Immature natural killer cell (primary cell): ENCODE measurements around the gene PIEZO1. TPM values are rescaled to one million over a fixed set of nuclear protein-coding genes. Genes with fewer than 3 reads are reported as not detected.
A peak's percentile ranks its signal among the peaks of the same experiment; 100 is the strongest.

Experiments
- DNase-seq, 3 donors: peaks; one replicate each; pipeline ENCODE4 v3.0.0; 2022; ENCODE audit warnings: mixed read lengths in 1 of 3
- H3K27ac Mint-ChIP-seq, 6 donors: one replicate each; pipeline ENCODE4 v1.8.0; 2020; ENCODE audit warnings: mixed read lengths in 6 of 6, mild to moderate bottlenecking in 5 of 6, inconsistent platforms in 4 of 6, moderate library complexity in 3 of 6
- H3K27me3 Mint-ChIP-seq, 3 donors: one replicate each; pipeline ENCODE4 v1.8.0; 2020 to 2021; ENCODE audit warnings: low read depth in 3 of 3, mild to moderate bottlenecking in 3 of 3, mixed read lengths in 3 of 3, moderate library complexity in 3 of 3, inconsistent platforms in 1 of 3
- H3K36me3 Mint-ChIP-seq, 3 donors: one replicate each; pipeline ENCODE4 v1.8.0; 2020; ENCODE audit warnings: mixed read lengths in 3 of 3, inconsistent platforms in 2 of 3, mild to moderate bottlenecking in 2 of 3
- H3K4me1 Mint-ChIP-seq, 2 donors: one replicate each; pipeline ENCODE4 v1.8.0; 2020; ENCODE audit warnings: inconsistent platforms in 2 of 2, mild to moderate bottlenecking in 2 of 2, mixed read lengths in 2 of 2, moderate library complexity in 1 of 2
- H3K4me3 Mint-ChIP-seq, 5 donors: one replicate each; pipeline ENCODE4 v1.8.0; 2020; ENCODE audit warnings: mild to moderate bottlenecking in 5 of 5, mixed read lengths in 5 of 5, inconsistent platforms in 3 of 5, moderate library complexity in 3 of 5
- H3K9me3 Mint-ChIP-seq, 6 donors: one replicate each; pipeline ENCODE4 v1.8.0; 2020; ENCODE audit warnings: mild to moderate bottlenecking in 6 of 6, mixed read lengths in 6 of 6, inconsistent platforms in 4 of 6, moderate library complexity in 3 of 6
- polyA plus RNA-seq, 3 donors: library from polyadenylated mRNA; unstranded; fragments of 300-500 nt; fragmentation: Illumina TruSeq; gene quantifications; one replicate each; pipeline ENCODE4 v1.2.3, GENCODE V29; 2021

The PIEZO1 gene
- polyA plus RNA-seq, 3 donors from 2014 or later = 5.2 to 41.2 (median 13.1) TPM

DNA sequence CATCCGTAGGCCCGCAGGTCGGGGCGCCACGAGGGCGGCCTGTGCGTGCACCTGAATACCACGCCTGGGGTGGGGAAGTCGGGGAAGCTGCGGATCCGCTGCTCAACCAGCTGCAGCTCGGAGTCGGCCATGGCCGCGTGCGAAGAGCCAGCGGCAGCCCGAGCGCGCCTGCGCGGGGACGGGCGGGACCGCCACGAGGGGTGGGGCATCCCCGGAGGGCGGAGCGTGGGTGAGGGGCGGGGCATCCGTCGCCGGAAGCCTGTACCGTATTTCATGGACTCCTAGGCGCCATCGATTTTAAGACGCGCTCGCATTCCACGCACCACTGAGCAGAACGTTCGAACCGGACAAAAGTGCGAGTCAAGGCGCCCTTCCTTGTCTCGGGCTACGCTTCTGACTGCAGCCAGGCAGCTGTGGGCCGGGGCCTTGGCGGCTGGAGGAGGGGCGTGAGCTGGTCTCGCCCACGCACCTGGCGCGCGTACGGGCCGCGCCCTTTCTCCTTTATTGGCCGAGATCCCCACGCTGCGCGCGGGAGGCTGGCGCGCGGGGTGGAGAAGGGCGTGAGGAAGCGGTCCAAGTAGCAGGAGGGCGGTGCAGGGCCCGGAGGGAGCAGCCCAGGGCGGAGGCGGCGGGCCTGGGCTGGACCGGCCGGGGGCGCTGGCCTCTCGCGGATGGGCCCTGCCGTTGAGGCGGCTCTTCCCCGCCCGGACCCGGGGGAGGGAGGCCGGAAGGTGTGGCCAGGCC, 26.9 kb upstream of the PIEZO1 start, which contains the start of gene APRT:
APRT (minus strand) TSS at position 160 of the 744 bp plus-strand sequence; CDS start at position 131, 29 bp downstream.
- H3K4me3 Mint-ChIP-seq = peak within 1 kb of the TSS; percentile 87 to 98 (median 95)
- peaks cover 0 to 6% (median 2%) of the 10 kb centered on the region in 3 donors for H3K27me3 Mint-ChIP-seq
- DNase-seq = peak; percentile 96 to 97 (median 96)

DNA sequence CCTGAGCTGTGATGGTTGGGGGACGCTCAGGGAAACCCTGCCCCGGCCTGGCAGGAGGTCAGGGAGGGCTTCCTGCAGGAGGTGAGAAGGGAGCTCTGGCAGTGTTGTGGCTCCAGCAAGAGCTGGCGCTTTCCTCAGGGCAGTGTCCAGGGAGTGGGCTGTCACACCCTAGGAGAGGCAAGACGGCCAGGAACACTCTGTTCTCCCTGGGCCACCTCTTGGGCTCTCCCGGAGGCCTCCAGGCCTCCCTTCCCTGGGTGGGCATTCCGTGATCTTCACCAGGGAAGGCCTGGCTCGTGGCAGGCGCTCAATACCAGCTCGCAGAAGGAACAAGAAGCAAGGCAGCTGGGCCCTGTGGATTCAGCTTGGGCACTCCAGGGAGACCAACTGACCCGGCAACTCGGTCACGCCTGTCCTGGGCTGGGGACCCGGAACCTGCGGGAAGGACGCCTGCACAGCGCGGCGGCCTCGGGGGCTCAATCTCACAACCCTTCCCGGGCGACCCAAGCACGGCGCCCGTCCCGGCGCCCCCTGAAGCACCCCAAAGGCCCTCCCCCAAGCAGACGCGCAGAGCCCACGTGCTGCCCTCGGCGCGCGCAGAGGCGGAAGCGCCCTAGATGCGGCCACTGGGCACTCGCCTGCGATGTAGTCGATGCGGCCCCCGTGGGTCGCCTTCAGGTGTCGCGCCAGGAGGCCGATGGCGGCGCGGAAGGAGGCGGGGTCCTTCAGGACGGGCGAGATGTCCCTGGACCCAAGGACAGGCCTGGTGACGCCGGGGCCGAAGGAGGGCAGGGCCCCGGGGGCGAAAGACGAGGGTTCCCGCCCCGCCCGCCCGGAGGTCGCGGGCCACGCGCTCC, 26.1 kb upstream of the PIEZO1 start:
- no peaks in the 10 kb centered on the region for H3K9me3 Mint-ChIP-seq

More for the DNA sequence above, 26.9 kb upstream of the PIEZO1 start, which contains the start of gene APRT:
- Mint-ChIP-seq H3K4me1 (peaks cover 0 to 20% of the 10 kb centered on the region in 2 donors), H3K9me3 (no peaks in the 10 kb centered on the region), H3K27ac (peak within 1 kb of the TSS; percentile 83 to 97 (median 94)), H3K36me3 (no peaks in the 10 kb centered on the region)

DNA sequence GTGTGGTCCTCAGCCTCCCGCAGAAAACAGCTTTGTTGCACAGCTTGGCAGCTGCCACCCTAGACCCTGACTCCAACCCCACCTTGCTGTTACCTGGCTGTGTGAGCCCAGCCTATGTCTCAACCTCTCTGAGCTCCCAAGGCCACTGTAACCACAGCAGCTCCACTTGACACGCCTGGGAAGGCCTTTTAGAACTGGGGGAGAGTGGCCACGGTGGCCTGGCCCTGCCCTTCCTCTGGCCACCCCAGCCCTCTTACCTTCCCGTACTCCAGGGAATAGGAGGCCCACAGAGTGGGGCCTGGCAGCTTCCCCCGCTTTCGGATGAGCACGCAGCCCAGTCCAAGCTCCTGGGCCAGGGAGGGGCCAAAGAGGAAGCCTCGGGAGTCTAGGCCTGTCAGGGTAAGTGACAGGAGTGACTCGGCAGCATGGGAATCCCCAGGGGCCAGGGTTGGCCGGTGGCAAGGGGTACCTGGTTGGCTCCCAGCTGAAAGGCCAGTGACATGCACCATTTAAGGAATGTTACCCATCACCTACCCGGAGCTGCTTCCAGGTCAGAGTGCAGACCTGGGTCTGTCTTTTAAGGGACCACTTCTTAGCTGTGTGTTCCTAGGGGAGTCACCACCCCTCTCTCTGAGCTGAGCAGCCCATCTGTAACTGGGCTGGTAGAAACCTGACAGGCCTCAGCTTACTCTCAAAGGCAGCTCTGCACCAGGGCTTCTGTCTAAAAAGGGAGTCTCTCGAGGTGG, 25.3 kb upstream of the PIEZO1 start:
- Mint-ChIP-seq H3K4me1 (peaks cover 0 to 20% of the 10 kb centered on the region in 2 donors), H3K4me3 (peak overlapping the region; percentile 86 to 95 (median 87)), H3K36me3 (no peaks in the 10 kb centered on the region), H3K27me3 (peaks cover 0 to 6% (median 2%) of the 10 kb centered on the region in 3 donors), H3K27ac (peak overlapping the region in 2 of 6 donors; percentile 60 to 71), H3K9me3 (no peaks in the 10 kb centered on the region)
- DNase-seq = no peak

More for the DNA sequence above, 26.1 kb upstream of the PIEZO1 start:
- H3K4me3 Mint-ChIP-seq = peak overlapping the region; percentile 86 to 95 (median 87)
- peak; percentile 70 to 78 (median 74) for DNase-seq
- H3K27ac Mint-ChIP-seq = peak overlapping the region; percentile 60 to 92 (median 87)
- peaks cover 0 to 6% (median 2%) of the 10 kb centered on the region in 3 donors for H3K27me3 Mint-ChIP-seq
- H3K4me1 Mint-ChIP-seq = peaks cover 0 to 20% of the 10 kb centered on the region in 2 donors
- H3K36me3 Mint-ChIP-seq = no peaks in the 10 kb centered on the region

DNA sequence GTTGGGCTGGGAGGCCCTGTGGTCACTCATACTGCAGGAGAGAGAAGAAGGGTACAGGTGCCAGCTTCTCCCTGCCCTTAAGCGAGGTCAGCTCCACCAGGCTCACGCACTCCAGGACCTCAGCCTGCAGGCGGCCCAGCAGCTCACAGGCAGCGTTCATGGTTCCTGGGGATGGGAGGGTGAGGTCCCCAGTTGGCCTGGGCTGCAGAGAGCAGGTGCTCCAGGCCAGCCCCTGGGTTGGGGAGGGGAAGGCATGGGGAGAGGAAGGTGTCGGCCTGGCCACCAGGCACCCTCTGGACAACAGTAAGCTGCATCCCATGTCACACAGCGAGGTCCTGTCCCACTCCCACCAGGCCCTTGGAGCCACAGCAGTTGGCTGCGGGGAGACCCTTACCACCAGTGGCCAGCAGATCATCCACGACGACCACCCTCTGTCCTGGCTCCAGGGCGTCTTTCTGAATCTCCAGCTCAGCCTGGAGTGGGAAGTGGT, 24.7 kb upstream of the PIEZO1 start:
- Mint-ChIP-seq H3K36me3 (no peaks in the 10 kb centered on the region), H3K4me1 (peaks cover 0 to 20% of the 10 kb centered on the region in 2 donors), H3K27me3 (peaks cover 0 to 4% (median 2%) of the 10 kb centered on the region in 3 donors), H3K9me3 (no peaks in the 10 kb centered on the region), H3K4me3 (peak overlapping the region in 1 of 5 donors; percentile 27), H3K27ac (no peak overlapping the region)
- DNase-seq = no peak

DNA sequence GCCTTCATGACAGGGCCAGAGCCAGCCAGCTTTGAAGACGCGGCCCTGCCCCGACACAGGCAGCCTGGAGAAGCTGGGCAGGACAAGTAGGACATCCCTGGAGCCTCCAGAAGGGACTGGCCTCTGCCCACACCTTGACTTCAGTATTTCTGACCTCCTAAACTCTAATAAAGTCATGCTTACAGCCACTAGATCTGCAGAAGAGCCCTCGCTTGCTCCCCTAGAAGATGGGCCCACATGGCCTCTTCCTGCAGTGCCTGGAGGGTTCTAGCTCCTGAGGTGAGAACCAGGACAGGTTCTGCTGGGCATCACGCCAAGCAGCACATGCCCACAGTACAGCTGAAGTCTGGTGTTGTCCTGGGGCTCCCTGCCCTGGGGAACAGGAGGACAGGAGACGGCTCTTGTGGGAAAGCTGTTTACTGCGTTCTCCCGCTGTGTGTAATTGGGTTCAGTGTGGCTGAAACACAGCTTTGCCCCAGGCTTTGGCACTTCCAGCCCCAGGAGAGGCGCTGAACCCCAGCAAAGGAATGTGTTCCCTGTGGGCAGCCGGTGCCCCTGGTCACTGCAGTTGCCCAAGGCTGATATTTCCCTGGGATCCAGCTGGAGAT, 24.2 kb upstream of the PIEZO1 start:
- H3K9me3 Mint-ChIP-seq = no peaks in the 10 kb centered on the region
- H3K4me1 Mint-ChIP-seq = peaks cover 0 to 22% of the 10 kb centered on the region in 2 donors
- H3K27ac Mint-ChIP-seq = no peak overlapping the region
- H3K4me3 Mint-ChIP-seq = peak overlapping the region in 2 of 5 donors; percentile 25 to 27
- no peaks in the 10 kb centered on the region for H3K36me3 Mint-ChIP-seq
- DNase-seq = no peak
- peaks cover 0 to 6% (median 2%) of the 10 kb centered on the region in 3 donors for H3K27me3 Mint-ChIP-seq

DNA sequence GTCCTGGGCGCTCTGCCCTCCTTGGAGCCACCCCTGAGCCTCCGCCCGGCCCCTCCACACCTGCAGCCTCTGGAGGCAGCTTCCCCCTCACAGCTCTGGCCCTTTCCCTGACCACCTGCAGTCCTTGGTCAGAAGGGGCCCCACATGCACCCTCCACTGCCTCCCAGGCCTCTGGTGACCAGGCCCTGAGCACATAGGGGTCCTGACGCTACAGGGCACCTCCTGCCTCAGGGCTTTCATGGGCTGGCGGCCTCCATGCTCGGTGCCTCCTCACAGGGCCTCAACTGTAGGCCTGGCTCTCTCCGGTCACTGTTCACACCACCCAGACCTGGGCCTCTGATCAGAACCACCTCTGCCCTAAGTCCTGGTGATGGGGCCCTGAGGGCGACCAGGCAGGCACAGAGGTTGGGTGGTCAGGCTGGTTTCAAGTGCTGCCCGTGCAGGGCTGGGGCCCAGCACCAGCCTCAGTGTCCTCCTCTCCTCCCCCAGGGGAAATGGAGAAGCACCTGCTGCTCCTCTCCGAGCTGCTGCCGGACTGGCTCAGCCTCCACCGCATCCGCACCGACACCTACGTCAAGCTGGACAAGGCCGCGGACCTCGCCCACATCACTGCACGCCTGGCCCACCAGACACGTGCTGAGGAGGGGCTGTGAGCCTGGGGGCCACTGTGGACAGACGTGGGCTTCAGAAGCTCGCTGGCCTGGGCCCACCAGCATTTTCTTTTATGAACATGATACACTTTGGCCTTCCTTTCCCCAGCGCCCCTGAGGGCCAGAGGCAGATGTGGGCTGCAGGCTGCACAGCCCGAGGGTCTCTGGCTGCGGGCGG, 22.8 kb upstream of the PIEZO1 start:
- no peak for DNase-seq
- H3K4me1 Mint-ChIP-seq = peaks cover 0 to 24% of the 10 kb centered on the region in 2 donors
- H3K27ac Mint-ChIP-seq = peak overlapping the region in 1 of 6 donors; percentile 23
- no peaks in the 10 kb centered on the region for H3K36me3 Mint-ChIP-seq
- H3K4me3 Mint-ChIP-seq = no peak overlapping the region
- peaks cover 4 to 13% (median 5%) of the 10 kb centered on the region in 3 donors for H3K27me3 Mint-ChIP-seq
- no peaks in the 10 kb centered on the region for H3K9me3 Mint-ChIP-seq

DNA sequence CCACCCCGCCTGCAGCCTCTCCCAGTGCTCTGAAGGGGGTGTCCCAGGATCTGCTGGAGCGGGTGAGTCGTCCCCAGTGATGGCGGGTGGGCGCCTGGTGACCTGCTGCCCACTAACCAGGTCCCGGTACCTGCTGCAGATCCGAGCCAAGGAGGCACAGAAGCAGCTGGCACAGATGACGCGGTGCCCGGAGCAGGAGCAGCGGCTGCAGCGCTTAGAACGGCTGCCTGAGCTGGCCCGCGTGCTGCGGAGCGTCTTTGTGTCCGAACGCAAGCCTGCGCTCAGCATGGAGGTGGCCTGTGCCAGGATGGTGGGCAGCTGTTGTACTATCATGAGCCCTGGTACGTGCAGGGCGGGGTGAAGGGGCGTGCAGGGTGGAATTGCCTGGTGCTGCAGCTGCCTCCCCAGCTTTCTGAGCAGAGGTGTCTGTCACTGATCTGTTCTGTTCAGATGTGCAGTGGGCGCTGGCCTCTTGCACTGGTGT, 22.2 kb upstream of the PIEZO1 start:
- Mint-ChIP-seq H3K27ac (peak overlapping the region in 1 of 6 donors; percentile 23), H3K4me1 (peaks cover 0 to 24% of the 10 kb centered on the region in 2 donors), H3K9me3 (no peaks in the 10 kb centered on the region), H3K36me3 (no peaks in the 10 kb centered on the region), H3K4me3 (no peak overlapping the region), H3K27me3 (peaks cover 5 to 18% (median 8%) of the 10 kb centered on the region in 3 donors)
- DNase-seq = no peak

DNA sequence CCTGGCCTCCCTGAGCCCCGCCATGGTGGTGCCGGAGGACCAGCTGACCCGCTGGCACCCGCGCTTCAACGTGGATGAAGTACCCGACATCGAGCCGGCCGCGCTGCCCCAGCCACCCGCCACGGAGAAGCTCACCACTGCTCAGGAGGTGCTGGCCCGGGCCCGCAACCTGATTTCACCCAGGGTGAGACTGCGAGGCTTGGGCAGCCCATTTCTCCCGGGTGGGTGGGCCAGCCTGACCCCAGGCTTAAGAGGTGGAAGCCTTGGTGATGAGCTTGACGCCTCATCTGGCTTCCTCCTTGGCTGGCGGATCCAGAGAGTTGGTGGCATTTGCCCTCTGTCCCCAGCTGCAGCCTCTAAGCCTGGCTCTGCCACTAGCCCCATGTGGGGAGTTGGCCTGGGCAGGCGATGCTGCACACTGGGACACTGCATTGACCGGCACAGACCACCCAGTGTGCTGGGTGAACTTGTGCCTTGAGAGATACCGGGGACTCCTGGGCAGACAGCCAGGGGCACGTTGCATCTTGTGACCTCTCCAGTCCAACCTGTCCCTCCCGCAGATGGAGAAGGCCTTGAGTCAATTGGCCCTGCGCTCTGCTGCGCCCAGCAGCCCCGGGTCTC, 21.6 kb upstream of the PIEZO1 start:
- H3K36me3 Mint-ChIP-seq = no peaks in the 10 kb centered on the region
- H3K9me3 Mint-ChIP-seq = no peaks in the 10 kb centered on the region
- H3K27me3 Mint-ChIP-seq = peaks cover 5 to 16% (median 7%) of the 10 kb centered on the region in 3 donors
- H3K4me3 Mint-ChIP-seq = no peak overlapping the region
- DNase-seq = no peak
- no peak overlapping the region for H3K27ac Mint-ChIP-seq
- H3K4me1 Mint-ChIP-seq = peaks cover 0 to 26% of the 10 kb centered on the region in 2 donors

DNA sequence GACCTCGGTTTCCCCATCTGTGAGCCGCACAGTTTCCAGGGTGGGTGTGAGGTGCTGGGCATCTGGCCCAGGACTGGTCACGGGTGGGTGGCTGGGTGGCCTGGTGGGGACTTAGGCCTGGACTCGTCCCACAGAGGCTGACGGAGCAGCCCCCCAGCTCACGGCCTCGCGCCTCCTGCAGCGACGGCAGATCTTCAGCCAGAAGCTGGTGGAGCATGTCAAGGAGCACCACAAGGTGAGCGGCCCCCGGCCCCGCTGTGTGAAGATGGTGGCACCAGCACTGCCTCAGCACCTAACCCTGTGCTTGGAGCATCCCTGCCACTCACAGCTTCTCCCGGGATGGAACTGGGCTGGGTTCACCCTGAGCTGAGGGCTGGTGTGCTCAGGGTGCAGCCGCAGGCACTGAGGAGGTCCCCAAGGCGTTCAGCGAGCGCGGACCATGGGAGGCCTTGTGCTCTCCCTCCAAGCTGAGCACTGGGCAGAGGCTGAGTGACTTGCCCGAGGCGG, 20.9 kb upstream of the PIEZO1 start:
- Mint-ChIP-seq H3K36me3 (no peaks in the 10 kb centered on the region), H3K27ac (no peak overlapping the region), H3K9me3 (no peaks in the 10 kb centered on the region), H3K4me1 (peaks cover 0 to 24% of the 10 kb centered on the region in 2 donors), H3K4me3 (no peak overlapping the region), H3K27me3 (peaks cover 7 to 14% (median 7%) of the 10 kb centered on the region in 3 donors)
- DNase-seq = no peak

DNA sequence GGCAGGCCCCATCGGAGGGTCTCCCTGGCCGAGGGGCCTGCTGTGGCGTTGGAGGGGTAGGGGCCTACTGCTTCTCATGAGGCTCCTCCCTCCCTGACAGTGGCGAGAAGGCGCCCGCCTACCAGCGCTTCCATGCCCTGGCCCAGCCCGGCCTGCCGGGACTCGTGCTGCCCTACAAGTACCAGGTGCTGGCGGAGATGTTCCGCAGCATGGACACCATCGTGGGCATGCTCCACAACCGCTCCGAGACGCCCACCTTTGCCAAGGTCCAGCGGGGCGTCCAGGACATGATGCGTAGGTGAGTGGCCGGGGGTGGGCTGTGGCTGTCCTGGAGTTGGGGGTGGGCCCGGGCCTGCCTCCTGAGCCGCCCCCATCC, 20.3 kb upstream of the PIEZO1 start:
- Mint-ChIP-seq H3K4me3 (peak overlapping the region in 1 of 5 donors; percentile 49), H3K27ac (no peak overlapping the region), H3K9me3 (no peaks in the 10 kb centered on the region), H3K4me1 (peaks cover 0 to 18% of the 10 kb centered on the region in 2 donors), H3K36me3 (no peaks in the 10 kb centered on the region), H3K27me3 (peaks cover 7 to 14% (median 9%) of the 10 kb centered on the region in 3 donors)
- DNase-seq = no peak

DNA sequence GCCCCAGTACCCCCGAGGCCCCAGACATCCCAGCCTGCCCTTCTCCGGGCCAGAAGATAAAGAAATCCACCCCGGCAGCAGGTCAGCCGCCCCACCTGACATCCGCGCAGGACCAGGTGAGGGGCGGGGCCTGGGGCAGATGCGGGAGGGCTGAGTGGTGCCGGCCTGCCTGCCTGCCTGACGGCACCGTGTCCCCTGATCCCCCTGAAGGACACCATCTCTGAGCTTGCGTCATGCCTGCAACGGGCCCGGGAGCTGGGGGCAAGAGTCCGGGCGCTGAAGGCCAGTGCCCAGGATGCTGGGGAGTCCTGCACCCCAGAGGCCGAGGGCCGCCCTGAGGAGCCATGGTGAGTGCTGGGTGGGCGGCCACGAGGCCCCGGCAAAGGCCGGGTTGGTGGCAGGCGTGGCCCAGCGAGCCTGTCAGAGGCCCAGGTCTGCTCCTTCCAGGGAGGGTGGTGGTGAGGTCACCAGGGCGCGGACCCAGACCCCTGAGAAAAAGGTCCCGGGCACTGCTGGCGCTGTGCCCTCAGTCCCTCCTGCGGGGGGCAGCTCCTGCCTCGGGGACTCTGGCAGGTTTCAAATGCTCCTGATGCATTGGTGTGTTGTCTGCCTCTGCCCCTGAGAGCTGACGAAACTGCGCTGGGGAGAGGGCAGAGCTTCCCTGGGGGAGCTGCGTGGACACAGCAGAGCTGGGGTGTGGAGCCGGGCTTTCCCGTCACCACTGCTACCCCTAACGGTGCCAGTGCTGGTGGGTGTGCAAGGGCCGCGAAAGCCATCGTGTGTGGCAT, 19.7 kb upstream of the PIEZO1 start:
- Mint-ChIP-seq H3K4me1 (peaks cover 0 to 16% of the 10 kb centered on the region in 2 donors), H3K36me3 (no peaks in the 10 kb centered on the region), H3K4me3 (peak overlapping the region in 3 of 5 donors; percentile 33 to 70 (median 54)), H3K27ac (no peak overlapping the region), H3K9me3 (no peaks in the 10 kb centered on the region), H3K27me3 (peaks cover 7 to 14% (median 9%) of the 10 kb centered on the region in 3 donors)
- DNase-seq = no peak
